ENCODE measurements around the gene SIGLEC1.

SIGLEC1 gene

DNA sequence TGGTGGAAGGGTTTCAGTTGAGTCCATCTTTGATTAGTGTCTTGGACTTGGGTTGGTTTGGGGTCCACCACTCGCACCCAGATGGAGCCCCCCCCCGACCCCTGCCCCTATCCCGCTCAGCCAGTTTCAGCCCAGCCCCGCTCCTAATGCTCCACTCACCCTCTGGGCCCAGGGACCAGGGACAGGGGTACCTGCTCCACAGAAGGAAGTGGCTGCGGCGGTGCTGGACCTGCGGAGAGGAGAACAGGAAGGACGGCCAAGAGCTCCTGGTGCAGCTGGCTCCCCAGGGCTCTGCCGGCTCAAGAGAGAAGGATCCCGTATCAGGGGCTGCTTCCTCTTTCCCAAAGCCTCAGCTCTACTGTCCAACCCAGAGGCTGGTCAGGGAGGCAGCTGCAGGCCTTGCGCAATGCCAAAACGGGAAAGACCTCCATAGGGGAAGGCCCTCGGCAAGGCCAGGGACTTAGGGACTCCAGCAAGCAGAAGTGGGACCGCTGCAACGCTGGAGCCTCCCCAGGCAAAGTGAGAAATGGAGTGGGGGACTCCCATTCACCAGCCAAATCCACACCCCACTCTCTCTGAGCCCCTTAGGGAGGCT lies at the start of gene SIGLEC1:
Gene SIGLEC1 (minus strand): TSS at position 322 of the 595 bp plus-strand sequence. CDS start 5,472 bp downstream, outside the sequence.
- DNase-seq (ENCODE audit: low read depth): no peak

DNA sequence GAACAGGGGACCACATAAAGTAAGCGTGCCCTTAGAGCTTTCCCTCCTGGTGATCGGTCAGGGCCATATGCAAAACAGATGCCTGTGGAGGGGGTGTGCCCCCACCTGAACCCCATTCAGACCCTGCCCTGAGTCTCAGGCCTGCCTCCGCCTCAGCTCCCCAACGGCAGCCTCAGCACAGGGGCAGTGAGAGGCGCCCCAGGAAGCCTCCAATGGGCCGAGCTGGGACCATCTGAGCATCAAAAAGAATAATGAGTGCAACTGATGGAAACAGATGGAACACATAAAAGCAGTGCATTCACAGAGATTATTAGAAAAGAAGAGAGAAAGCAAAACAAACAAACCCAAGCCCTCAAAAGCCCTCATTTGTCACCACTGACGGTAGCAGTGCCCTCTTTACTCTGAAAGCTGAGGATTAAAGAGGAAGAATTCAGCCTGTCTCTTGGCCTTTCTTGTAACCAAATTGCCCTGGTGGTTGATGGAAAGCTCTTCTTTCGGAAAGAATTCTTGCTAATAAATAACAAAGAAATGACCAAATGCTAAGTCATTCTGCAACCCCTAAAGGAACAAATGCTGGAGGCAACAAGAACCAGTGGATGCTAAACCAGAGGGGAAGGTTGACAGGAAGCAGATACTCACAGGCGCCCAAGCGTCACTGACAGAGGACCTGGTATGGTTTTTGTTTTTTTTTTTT lies 48.4 kb upstream of the SIGLEC1 start:
- DNase-seq (ENCODE audit: low read depth): no peak

DNA sequence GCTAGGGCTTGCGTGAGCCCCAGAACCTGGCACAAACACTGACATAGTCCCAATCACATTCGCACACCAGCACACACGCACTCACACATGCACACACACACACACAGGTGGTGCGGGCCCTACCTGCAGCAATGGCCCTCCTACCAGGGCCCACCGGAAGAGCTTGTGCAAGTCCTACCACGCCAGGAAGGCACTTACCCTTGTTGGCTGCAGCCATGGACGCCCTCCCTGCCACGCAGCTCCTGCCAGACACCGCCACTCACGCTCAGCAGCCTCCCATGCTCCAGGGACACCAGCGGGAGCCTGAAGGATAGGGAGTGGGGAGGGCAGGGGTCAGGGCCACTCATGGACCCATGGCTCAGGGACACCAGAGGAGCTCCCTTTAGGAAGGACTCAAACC lies 47.5 kb upstream of the SIGLEC1 start:
- DNase-seq (ENCODE audit: low read depth): no peak

DNA sequence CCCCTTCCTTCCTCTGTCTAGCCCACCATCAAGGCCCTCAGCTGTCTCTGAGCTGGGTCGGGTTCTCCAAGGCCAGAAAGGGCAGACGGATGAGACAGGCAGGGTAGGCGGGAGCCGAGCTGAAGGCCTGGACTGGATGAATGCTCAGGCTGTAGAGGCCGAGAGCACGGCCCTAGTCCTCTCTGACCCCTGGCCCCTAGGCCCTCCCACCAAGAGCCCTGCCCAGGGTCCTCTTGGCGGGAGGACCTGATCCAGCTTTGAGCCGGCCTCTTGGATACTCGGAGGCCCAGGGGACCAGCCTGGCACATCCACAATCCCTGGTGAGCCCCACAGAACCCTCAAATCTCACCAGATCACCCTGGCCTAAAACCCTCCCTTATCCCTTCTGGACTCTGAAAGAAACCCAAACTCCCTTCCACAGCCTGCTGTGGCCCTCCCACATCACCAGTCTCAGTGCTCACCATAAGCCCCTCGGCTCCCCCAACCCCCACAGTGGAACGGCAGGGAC lies 47.0 kb upstream of the SIGLEC1 start:
- DNase-seq (ENCODE audit: low read depth): no peak

DNA sequence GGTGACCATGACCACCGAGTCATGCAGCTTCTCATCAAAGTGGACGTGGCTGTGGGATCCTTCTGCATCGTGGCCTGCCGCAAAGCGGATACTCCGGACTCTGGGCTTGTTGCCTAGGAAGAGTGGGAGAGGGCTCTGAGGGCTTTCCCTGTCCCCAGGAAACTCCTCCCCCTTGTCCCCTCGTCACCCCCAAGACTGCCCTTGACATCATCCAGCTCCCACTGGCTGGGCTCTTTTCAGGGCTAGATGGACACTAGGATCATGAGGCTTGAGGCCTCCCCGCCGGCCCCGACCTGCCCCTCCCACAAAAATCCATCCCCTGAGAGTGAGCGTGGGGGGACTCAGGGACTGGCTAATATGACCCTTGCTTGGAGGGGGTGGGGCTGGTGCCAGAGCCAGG lies 46.2 kb upstream of the SIGLEC1 start:
- DNase-seq (ENCODE audit: low read depth): no peak

DNA sequence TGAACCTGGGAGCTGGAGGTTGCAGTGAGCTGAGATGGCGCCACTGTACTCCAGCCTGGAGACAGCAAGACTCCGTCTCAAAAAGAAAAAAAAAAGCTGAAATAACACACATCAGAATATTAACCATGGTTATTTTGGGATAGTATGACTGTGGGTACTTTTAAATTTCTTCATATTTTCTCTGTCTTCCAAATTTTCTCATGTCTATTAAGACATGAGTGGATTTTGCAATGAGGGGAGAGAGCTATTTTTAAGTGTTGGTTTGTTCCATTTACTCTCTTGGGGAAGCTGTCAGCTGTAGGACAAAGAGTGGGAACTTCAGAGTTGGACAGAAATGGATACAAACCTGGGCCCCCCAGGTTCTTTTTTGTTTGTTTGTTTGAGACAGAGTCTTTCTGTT lies 44.9 kb upstream of the SIGLEC1 start:
- no peak for DNase-seq (ENCODE audit: low read depth)

DNA sequence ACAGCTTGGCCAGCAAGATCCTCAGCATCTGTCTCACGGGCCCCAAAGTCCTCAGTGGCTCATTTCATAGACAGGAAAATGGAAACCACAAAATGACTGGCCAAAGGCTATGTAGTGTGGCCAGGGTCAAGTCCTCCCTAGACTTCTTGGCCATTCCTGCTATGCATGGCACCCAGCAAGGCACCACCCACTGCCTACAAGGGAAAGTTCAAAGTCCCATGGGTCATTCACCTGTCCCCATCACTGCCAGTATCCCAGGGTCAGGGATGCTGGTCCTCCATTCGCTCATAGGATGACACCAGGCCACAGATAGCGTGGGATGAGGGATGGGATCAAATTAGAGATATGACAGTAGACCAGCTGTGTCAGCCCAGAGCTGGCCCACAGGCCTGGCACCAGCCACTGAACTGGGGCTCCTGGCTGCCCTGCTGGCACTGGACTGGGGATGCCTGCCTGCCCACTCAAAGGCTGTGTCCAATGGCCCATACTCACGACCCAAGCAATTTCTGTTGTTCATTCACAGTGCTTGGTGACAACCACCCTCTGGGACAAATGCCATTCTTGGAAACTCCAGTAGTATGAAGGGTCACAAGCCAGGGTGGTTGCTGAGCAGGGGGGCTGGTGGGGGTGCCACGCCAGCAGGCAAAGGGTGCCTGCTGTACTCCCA lies 43.5 kb upstream of the SIGLEC1 start:
- DNase-seq (ENCODE audit: low read depth): no peak

DNA sequence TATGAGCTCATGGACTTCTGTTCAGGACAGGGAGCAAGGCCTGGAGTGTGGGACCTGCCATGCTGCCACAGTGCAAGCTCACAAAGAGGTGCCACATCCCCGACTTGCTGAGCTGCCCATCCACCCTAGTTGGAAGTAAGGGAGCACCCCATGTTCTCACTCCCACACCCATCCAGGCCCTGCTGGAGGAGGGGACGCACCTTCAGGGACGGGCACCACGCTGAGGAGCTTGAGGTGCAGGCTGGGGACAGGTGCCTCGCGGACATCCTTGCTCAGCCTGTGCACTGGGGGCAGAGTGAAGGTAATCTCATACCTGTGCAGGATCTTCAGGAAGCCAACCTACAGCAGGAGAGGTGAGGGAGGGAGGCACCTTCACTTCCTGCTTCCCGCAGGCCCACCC lies 42.9 kb upstream of the SIGLEC1 start:
- no peak for DNase-seq (ENCODE audit: low read depth)

DNA sequence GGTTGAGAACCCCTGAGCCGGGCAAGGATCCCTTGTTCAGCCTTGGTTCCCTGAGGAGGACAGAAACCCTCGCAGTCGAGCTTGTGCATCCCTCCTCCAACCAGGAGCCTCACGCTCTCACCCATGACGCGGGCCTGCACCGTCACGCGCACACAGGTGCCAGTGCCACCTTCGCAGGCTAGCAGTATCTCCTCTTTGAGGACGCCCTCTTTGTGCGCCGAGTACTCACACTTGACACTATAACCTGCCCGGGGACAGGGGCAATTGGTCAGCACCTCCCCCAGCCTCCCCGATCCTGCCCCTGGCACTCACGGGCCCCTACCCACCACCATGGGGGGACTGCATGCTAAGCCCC lies 41.9 kb upstream of the SIGLEC1 start:
- DNase-seq (ENCODE audit: low read depth): no peak

DNA sequence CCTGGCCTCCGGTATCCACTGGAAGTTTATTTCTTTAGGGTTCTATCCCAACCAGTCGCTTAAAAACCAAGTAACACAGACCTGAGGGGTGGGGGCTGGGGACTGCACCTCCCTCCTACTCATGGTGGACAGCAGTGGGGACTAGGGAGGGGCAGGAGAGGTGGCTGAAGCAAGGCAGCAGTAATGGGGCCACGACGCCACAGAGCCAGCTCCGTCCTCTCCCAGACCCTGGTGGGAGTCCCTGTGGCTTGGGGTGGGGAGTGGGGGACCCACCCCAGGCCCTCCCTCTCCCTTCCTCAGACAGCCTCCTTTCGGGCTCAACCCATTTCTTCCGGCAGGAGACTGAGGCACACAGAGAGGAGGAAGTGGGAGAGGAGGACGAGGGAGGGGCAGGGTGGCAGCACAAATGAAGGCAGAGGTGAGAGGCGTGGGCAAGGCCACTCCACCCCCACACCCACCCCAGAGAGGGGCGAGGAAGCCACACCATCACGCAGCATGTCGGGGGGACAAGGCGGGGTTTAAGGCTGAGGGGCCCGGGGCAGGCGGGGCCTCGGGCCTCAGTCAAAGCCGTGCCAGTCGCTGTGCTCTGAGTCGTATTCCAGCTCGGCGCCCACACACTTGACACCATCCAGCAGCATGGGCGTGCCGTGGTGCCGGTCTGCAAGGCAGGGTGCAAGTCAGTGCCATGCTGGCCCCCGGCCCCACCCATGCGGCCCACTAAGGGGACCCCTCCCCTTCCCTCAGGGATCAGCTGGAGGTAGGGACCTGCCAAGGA lies 41.3 kb upstream of the SIGLEC1 start:
- DNase-seq (ENCODE audit: low read depth): no peak

DNA sequence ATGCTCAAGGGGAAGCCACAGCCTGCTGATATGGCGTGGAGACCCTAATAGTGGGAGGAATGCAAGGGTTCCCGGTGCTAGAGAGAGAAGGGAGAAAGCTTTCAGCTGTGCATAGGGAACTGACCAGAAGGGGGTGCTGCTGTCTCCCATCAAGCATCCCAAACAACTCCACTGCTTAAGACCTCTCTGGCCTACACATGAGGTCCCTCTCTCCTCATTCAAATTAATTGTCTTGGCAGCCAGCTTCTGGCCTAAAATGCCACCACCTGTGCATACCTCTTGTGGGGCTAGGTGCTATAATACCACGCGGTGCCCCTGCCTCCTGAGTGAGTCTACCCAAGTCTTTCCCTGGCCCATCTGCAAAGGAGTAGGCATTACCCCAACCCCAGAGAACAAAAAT lies 40.7 kb upstream of the SIGLEC1 start:
- DNase-seq (ENCODE audit: low read depth): peak; percentile 44

DNA sequence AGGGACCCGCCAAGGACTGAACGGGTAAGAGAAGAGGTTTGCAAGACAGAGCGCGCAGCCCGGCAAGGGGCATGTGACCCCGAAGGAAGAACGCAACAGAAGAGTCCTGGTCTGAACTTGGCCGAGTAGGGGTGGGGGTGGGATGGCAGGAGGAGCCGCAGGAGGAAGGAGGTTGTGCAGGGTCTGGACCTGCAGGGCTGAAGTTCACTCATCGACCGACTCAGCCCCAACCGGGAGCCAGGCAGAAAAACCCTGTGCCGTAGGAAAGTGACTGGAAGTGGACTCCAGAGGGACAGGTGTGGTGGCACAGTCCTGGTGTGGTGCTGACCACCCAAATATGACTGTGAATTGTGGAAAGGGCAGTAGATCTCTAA lies 40.0 kb upstream of the SIGLEC1 start:
- no peak for DNase-seq (ENCODE audit: low read depth)

DNA sequence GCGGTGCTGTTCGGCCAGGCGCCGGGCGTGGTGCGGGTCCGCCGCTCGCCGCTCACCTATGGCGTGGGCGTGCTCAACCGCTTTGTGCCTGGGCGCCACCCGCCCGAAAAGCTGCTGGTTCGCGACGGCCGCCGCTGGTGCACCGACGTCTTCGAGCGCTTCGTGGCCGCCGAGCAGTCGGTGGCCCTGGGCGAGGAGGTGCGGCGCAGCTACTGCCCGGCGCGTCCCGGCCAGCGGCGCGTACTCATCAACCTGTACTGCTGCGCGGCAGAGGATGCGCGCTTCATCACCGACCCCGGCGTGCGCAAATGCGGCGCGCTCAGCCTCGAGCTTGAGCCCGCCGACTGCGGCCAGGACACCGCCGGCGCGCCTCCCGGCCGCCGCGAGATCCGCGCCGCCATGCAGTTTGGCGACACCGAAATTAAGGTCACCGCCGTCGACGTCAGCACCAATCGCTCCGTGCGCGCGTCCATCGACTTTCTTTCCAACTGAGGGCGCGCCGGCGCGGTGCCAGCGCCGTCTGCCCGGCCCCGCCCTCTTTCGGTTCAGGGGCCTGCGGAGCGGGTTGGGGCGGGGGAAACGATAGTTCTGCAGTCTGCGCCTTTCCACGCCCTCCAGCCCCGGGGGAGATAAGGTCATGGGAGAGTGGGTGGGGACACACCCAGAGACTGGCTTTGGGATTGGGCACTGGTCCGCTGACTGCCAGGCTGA lies 39.4 kb upstream of the SIGLEC1 start:
- DNase-seq (ENCODE audit: low read depth): no peak

DNA sequence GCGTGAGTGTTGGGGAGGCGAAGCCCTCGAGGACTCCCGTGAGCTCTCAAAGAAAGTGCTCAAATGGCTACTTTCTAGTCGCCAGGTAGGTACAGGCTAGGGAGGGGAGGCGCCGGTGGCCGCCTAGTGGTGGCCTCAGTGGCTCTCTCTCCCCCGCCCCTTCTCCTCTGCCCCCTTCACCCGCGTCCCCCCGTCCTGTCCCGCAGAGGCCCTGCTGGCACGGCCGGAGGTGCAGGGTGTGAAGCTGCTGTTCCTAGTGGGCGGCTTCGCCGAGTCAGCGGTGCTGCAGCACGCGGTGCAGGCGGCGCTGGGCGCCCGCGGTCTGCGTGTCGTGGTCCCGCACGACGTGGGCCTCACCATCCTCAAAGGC lies 38.9 kb upstream of the SIGLEC1 start:
- no peak for DNase-seq (ENCODE audit: low read depth)

DNA sequence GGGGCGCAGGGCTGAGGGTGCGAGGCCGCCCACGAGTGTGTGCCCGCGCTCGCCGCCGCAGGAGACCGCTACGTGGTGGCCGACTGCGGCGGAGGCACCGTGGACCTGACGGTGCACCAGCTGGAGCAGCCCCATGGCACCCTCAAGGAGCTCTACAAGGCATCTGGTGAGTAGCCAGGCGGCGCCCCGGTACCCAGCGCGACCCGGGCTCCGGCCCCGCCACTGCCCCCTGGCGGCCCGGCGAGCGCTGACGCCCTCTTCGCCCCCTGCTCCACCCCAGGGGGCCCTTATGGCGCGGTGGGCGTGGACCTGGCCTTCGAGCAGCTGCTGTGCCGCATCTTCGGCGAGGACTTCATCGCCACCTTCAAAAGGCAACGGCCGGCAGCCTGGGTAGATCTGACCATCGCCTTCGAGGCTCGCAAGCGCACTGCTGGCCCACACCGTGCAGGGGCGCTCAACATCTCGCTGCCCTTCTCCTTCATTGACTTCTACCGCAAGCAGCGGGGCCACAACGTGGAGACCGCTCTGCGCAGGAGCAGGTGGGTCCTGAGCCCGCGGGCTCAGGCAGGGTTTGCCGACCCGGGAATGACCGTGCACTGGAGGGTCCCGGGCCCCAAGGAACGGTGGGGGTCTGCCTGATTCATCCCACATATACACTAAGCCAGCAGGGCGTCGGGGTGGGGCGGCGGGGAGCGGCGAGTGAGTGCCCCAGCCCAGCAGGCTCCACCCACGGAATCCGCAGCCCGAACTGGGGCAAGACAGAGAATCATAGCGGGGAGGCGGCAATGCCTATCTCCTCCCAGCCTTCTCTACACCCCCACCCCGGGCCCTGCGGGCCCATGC lies 37.5 kb upstream of the SIGLEC1 start:
- no peak for DNase-seq (ENCODE audit: low read depth)

DNA sequence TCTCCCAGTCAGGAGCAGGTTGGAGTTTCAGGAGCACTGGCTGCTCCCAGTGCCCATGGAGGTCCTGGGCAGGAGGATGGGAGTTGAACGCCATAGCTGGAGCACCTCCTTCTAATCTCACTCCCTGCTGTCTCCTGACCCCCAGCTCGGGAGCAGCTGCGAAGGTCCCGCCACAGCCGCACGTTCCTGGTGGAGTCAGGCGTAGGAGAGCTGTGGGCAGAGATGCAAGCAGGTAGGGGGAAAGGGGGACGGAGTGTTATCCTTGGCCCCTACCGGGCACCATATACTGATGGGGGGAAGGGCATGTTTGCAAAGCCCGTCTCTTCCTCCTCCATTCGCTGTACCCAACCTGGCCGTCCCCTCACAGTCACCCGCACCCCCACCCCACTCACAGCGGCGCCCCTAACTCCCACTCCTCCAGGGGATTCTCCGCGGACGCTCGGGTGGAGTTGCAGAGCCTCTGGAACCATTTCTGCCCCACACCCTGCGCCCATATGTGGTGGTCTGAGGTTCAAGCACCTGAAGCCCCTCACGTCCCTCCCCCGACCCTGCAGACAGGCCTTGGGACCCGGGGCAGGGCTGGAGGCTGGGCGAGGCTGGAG lies 36.8 kb upstream of the SIGLEC1 start:
- DNase-seq (ENCODE audit: low read depth): no peak

DNA sequence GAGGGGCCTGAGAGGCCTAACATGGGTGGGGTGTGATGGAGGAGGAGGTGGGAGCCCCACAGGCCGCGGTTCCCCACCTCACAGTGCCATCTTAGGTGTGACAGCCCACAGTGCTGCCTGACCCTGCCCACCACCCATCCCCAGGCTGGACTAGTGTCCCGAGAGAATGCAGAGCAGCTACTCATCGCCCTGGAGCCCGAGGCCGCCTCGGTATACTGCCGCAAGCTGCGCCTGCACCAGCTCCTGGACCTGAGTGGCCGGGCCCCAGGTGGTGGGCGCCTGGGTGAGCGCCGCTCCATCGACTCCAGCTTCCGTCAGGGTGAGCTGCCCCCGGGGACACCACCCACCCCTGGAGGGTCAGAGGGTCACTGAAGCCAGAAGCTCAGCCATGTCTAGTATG lies 35.7 kb upstream of the SIGLEC1 start:
- DNase-seq (ENCODE audit: low read depth): no peak

DNA sequence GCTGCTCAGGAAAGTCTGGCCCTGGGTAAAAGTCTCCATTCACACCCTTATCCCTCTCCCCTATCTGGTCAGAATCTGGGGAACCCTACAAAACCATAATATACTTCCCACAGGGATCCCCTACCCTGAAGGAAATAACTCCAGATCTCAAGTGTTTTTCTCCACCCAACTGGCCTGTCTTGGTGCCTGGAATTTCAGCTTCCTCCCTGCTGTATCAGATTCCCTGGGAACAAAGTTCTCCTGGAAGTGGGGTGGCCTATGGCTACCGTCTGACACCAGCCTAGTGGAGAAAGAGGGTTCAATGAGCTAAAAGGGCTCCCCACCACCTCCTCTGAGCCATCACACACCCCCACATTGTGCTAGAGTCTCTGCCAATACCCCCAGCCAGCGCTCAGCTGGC lies 35.1 kb upstream of the SIGLEC1 start:
- no peak for DNase-seq (ENCODE audit: low read depth)

DNA sequence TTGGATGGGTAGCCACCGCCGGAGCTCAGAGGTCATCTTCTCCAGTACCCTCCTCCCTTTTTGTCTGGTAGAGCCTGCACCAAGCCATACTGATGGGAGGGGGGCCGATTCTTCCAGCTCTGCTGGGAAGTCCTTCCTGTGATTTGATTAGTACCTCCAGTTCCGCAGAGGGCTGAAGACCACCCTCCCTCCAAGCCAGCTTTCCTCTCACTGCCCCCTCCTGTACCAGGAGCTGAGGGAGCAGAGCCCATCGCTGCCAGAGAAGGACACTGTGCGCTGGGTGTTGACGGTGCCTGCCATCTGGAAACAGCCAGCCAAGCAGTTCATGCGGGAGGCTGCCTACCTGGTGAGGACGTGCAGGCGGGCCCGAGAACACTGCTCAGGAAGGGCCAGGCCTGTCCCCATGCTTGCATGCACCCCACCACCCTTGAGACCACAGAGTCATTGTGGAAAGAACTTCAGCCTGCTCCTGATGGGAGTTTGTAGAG lies 33.3 kb upstream of the SIGLEC1 start:
- no peak for DNase-seq (ENCODE audit: low read depth)

DNA sequence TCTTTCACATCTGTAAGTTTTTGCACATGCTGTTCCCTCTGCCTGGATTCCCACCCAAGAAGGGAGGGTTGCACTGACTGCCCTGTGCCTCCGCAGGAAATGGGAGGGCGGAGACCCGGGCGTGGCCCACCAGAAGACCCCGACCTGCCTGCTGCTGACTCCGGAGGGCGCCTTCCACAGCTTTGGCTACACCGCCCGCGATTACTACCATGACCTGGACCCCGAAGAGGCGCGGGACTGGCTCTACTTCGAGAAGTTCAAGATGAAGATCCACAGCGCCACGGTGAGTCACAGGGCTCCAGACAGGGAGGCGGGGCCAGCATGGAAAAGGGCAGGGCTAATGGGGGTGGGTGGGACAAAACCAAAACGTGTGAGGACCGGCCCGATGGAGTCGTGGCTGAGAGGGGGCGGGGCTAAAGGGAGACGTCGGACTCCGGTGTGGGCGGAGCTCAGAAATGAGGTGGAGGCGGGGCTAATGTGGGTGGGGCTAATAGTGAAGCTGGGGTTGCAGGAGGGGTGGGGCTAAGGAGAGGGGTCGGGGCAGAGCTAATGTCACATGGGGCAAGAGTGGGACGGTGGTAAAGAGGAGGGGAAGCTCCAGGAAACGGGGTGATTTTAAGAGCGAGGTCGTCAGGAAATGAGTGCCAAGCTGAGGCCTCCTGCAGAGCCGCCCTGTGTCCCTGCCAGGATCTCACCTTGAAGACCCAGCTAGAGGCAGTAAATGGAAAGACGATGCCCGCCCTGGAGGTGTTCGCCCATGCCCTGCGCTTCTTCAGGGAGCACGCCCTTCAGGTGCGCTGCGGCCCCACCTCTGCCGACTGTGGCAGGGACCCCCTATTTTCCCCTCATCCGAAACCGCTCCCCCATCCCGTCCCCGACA lies 32.6 kb upstream of the SIGLEC1 start:
- no peak for DNase-seq (ENCODE audit: low read depth)
